GM12878 (cell line): ENCODE measurements around the gene UGT1A6. TPM values are rescaled to one million over a fixed set of nuclear protein-coding genes. Genes with fewer than 3 reads are reported as not detected.

ENCODE experiments used
- ATAC-seq: fragments of 200-7000 bp; cut with Tn5 transposase; 3 replicates; pipeline ENCODE4 v1.9.1; 2020; ENCODE audit warnings: mild to moderate bottlenecking, moderate library complexity
- BruUV-seq: library from RNA; stranded (reverse); fragments of 400-500 nt; replicated peaks from 2 replicates; lab custom pipeline; 2021; lab: Mats Ljungman, UMichigan
- CTCF ChIA-PET: fragments of 300-600 bp; sonication (Branson Sonifier 250); formaldehyde crosslinking; extraction: SDS; loops from one replicate; lab custom pipeline; 2021; ENCODE audit warnings: inconsistent platforms; lab: Yijun Ruan, JAX
- POLR2A ChIA-PET: fragments of 350-600 bp; formaldehyde crosslinking; extraction: SDS; loops from one replicate; lab custom pipeline; 2021; ENCODE audit warnings: inconsistent platforms; lab: Charles Lee
- RAD21 ChIA-PET: fragments of 300-600 bp; sonication (Branson Sonifier 250); formaldehyde crosslinking; loops from one replicate; lab custom pipeline; 2023; ENCODE audit warnings: antibody characterized with exemption; ENCODE audit not compliant: unreplicated experiment; lab: Charles Lee
- SMC1A ChIA-PET: fragments of 300-600 bp; sonication (Branson Sonifier 250); formaldehyde crosslinking; loops from one replicate; lab custom pipeline; 2023; ENCODE audit not compliant: unreplicated experiment, uncharacterized antibody; lab: Charles Lee
- DNase-seq: peaks from one replicate; pipeline ENCODE4 v3.0.0-alpha.2; 2011; ENCODE audit warnings: low read depth, low spot score
- FAIRE-seq: peaks from 3 replicates; lab custom pipeline; 2011; peaks lifted over from hg19 to GRCh38; lab: Jason Lieb, UNC
- H2AFZ ChIP-seq: 2 replicates; pipeline ENCODE4 v1.6.0; 2011; ENCODE audit warnings: low read depth, low read length, control low read depth; ENCODE audit not compliant: control insufficient read depth
- H3K27ac ChIP-seq: 2 replicates; pipeline ENCODE4 v1.5.1; 2011; ENCODE audit warnings: control low read depth; ENCODE audit not compliant: control insufficient read depth, insufficient read depth
- H3K27me3 ChIP-seq, 2 experiments: replicated peaks in 1 of 2; 2 replicates each; pipeline versions ENCODE4 v1.6.0 to v1.6.1; 2011; ENCODE audit warnings: low read length in 1 of 2; ENCODE audit not compliant: control insufficient read depth in 2 of 2, insufficient read depth in 2 of 2
- H3K36me3 ChIP-seq, 2 experiments: 2 replicates each; pipeline ENCODE4 v1.5.1; 2011; ENCODE audit warnings: low read length in 1 of 2; ENCODE audit not compliant: control insufficient read depth in 2 of 2, insufficient read depth in 2 of 2
- H3K4me1 ChIP-seq: 2 replicates; pipeline ENCODE4 v1.6.1; 2011; ENCODE audit warnings: mild to moderate bottlenecking, low read length, moderate library complexity, mixed read lengths; ENCODE audit not compliant: control insufficient read depth, insufficient read depth
- H3K4me2 ChIP-seq: 2 replicates; pipeline ENCODE4 v1.6.0; 2011; ENCODE audit warnings: control low read depth; ENCODE audit not compliant: control insufficient read depth, insufficient read depth
- H3K4me3 ChIP-seq: fragments of 200-600 bp; sonication (generic); 2 replicates; pipeline ENCODE4 v1.5.1; 2016
- H3K79me2 ChIP-seq: 2 replicates; pipeline ENCODE4 v1.6.0; 2011; ENCODE audit warnings: low read length; ENCODE audit not compliant: control insufficient read depth, insufficient read depth
- H3K9ac ChIP-seq: 2 replicates; pipeline ENCODE4 v1.8.0; 2011; ENCODE audit warnings: low read length, control low read depth, mixed read lengths; ENCODE audit not compliant: control insufficient read depth, insufficient read depth
- H3K9me3 ChIP-seq: replicated peaks from 3 replicates; pipeline ENCODE4 v1.5.1; 2011; ENCODE audit warnings: mild to moderate bottlenecking, low read length; ENCODE audit not compliant: control insufficient read depth, insufficient read depth
- H4K20me1 ChIP-seq: 2 replicates; pipeline ENCODE4 v1.6.0; 2011; ENCODE audit not compliant: control insufficient read depth, insufficient read depth
- ATF2 ChIP-seq: IDR thresholded peaks from 2 replicates; pipeline ENCODE4 v1.6.1; 2012; ENCODE audit warnings: low read length, inconsistent platforms
- CEBPB ChIP-seq, 2 experiments: fragments of 150-350 bp in 1 of 2; IDR thresholded peaks; 2 replicates each; pipeline ENCODE4 v1.6.1; 2012 to 2014; ENCODE audit warnings: low read depth in 2 of 2, low read length in 2 of 2, borderline replicate concordance in 1 of 2, inconsistent platforms in 1 of 2
- CHD1 ChIP-seq: IDR thresholded peaks from 2 replicates; pipeline ENCODE4 v1.6.1; 2012; ENCODE audit warnings: low read depth, low read length, improper control_type of control experiment
- EED ChIP-seq: sonication (generic); IDR thresholded peaks from 2 replicates; pipeline ENCODE4 v1.6.1; 2016; ENCODE audit warnings: antibody characterized with exemption, low read depth
- KDM1A ChIP-seq: fragments of 200-600 bp; sonication (generic); IDR thresholded peaks from 2 replicates; pipeline ENCODE4 v1.6.1; 2016; ENCODE audit warnings: borderline replicate concordance
- MTA3 ChIP-seq: IDR thresholded peaks from 2 replicates; pipeline ENCODE4 v1.6.1; 2012; ENCODE audit warnings: low read length, inconsistent platforms, borderline replicate concordance
- PAX8 ChIP-seq: fragments of 450-650 bp; IDR thresholded peaks from 2 replicates; pipeline ENCODE4 v1.6.1; 2017; ENCODE audit warnings: mild to moderate bottlenecking, moderate library complexity
- PML ChIP-seq: IDR thresholded peaks from 2 replicates; pipeline ENCODE4 v1.6.1; 2012; ENCODE audit warnings: low read length, inconsistent platforms
- POLR2A ChIP-seq: IDR thresholded peaks from 2 replicates; pipeline ENCODE4 v1.6.1; 2011; ENCODE audit warnings: low read depth, mild to moderate bottlenecking, low read length
- POLR2AphosphoS2 ChIP-seq: IDR thresholded peaks from 2 replicates; pipeline ENCODE4 v1.6.1; 2011; ENCODE audit warnings: low read depth, mild to moderate bottlenecking, low read length, improper control_type of control experiment, moderate library complexity
- SP1 ChIP-seq: IDR thresholded peaks from one replicate; pipeline ENCODE4 v1.6.1; 2011; ENCODE audit warnings: low read depth, low read length
- STAT3 ChIP-seq: IDR thresholded peaks from 2 replicates; pipeline ENCODE4 v1.6.1; 2011; ENCODE audit warnings: low read depth, low read length, improper control_type of control experiment
- WGBS: methylation state at CpG from one replicate; pipeline ENCODE4 v1.1.6; 2016; ENCODE audit warnings: low lambda C conversion rate; ENCODE audit not compliant: insufficient replicate concordance, insufficient coverage; ENCODE audit errors: missing lambda C conversion rate; 5-methylcytosine and 5-hydroxymethylcytosine counted together
- in situ Hi-C: fragments of 300-500 bp; cut with MboI; formaldehyde crosslinking; loops from 9 replicates; pipeline ENCODE4 v1.14.3; 2018; ENCODE audit warnings: mixed read lengths
- intact Hi-C: fragments of 100-400 bp; cut with micrococcal nuclease; formaldehyde crosslinking; loops from one replicate; pipeline ENCODE4 v1.14.2; 2022; ENCODE audit not compliant: unreplicated experiment
- polyA plus RNA-seq, 11 experiments: library from polyadenylated mRNA; depleted of rRNA in 4 of 11; unstranded in 6 of 11; stranded (reverse) in 5 of 11; fragments of >200 nt; fragmentation: Nextera tagmentation in 4 of 11; fragmentation: Illumina TruSeq in 1 of 11; extraction: Ambion mirVana in 4 of 11; extraction: Trizol in 1 of 11; gene quantifications; 1 replicate in 1 of 11; 2 replicates in 10 of 11; pipeline versions ENCODE4 v1.2.1 to v1.2.3, GENCODE V29; 2011 to 2016; ENCODE audit warnings: inconsistent platforms in 2 of 11, missing spikeins in 2 of 11, low read depth in 1 of 11
- total RNA-seq, 4 experiments: library from RNA; depleted of rRNA in 3 of 4; stranded (reverse); fragments of >200 nt in 3 of 4; fragmentation: Illumina TruSeq in 1 of 4; extraction: Trizol in 1 of 4; gene quantifications; 2 replicates each; pipeline versions ENCODE4 v1.2.1 to v1.2.3, GENCODE V29; 2013 to 2021

Gene UGT1A6
- total and polyA plus RNA-seq, 10 of the 15 experiments (the other 5 are each of a cell fraction or from before 2014, with no cell fraction given) = not detected

GRCh38 chr2:233754872-233755611 is 62.4 kb downstream of the UGT1A6 start:
- H3K27ac ChIP-seq = no peak overlapping the region
- ATAC-seq (no peak), FAIRE-seq (no peak), DNase-seq (no peak)
- intact Hi-C loops = no loop called here
- no peaks in the 10 kb centered on the region for H3K36me3 ChIP-seq
- ChIA-PET RAD21 (no interaction called here), SMC1A (no interaction called here), POLR2A (no interaction called here), CTCF (no interaction called here)
- no peaks in the 10 kb centered on the region; the same call in 1 of the 3 replicates for H3K9me3 ChIP-seq
- no peak overlapping the region for H3K4me2 ChIP-seq
- no peaks in the 10 kb centered on the region for H3K79me2 ChIP-seq
- in situ Hi-C loops = no loop called here
- H2AFZ ChIP-seq = no peak overlapping the region
- H3K4me1 ChIP-seq = no peaks in the 10 kb centered on the region
- WGBS = 68% methylated on average over 42 of the region's 44 CpGs
- H4K20me1 ChIP-seq = no peaks in the 10 kb centered on the region
- TF ChIP-seq CEBPB (IDR thresholded peaks at IDR 0.05; ENCODE audit: borderline replicate concordance in 1 of 2, low read depth in 2 of 2, low read length in 2 of 2) (no peak), CHD1 (no peak), MTA3 (no peak), PAX8 (no peak), SP1 (no peak), PML (no peak), POLR2A (no peak), EED (no peak), ATF2 (no peak), KDM1A (no peak), STAT3 (no peak), POLR2AphosphoS2 (no peak)
- no peaks in the 10 kb centered on the region for H3K27me3 ChIP-seq
- no TSS peak for BruUV-seq
- H3K9ac ChIP-seq = no peak overlapping the region
- H3K4me3 ChIP-seq = no peak overlapping the region
